T-helper 2 cell (primary cell): ENCODE measurements around the gene KANK2.
A peak's percentile ranks its signal among the peaks of the same experiment; 100 is the strongest.
"Not testable (repeated sequence)": the region's sequence is repeated elsewhere in the genome, so short reads cannot be mapped to it uniquely, and the experiment has no call there.

Source experiments
- DNase-seq, 5 experiments: peaks; one replicate each; pipeline versions ENCODE4 v3.0.0 to v3.0.0-alpha.2; 2012 to 2022

The KANK2 gene

GRCh38 chr19:11171144-11171543, 26.2 kb downstream of the KANK2 start:
- no peak for DNase-seq

DNA sequence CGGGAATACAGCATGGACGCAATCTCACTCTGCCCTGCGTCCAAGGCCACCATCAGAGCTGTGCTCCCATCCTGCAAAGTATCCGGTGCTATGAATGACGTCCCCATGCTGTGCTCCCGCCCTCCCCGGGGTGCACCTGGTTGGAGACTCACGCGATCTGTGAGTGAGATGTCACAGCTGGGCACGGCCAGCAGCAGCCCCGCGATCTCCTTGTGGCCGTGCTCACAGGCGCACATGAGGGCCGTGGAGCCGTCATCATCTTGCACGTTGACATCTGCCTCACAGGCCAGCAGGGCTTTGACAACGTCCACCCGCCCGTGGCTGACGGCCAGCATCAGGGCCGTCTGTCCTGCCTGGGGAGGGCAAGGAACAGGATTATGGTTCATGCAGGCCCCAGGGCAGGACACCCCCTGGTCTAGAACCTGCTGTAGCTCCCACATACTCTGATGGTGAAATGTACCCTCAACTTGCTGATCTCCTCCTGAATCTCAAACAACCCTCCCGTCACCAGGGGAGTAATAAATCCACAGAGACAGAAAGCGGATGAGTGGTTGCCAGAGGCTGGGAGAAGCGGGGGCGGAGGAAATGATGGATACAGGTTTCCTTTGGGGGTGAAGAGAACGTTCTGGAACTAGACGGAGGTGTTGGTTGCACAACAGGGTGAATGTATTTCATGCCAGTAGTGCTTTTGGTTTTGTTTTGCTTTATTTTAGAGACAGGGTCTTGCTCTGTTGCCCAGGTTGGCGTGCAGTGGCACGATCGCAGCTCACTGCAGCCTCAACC, 27.3 kb downstream of the KANK2 start:
- no peak for DNase-seq

DNA sequence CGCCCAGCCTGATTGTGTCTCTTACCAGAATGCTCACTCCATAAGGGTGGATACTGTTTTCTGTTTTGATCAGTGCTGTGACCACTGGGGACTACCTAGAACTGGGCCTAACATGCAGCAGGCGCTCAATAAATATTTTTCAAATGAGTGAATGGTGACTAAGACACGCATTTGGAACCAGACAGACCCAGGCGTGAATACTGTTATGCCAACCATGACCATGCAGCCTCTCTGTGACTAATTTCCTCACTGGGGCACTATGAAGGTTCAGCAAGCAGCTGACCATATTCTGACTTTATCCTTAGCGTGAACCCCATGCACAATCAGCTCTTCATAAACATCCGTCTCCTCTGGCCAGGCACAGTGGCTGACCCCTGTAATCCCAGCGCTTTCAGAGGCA, 28.8 kb downstream of the KANK2 start:
- DNase-seq, result no peak

GRCh38 chr19:11166281-11167142, 30.8 kb downstream of the KANK2 start:
- DNase-seq, result no peak

GRCh38 chr19:11165486-11166030, 31.8 kb downstream of the KANK2 start:
- DNase-seq, result no peak

GRCh38 chr19:11164879-11165406, 32.4 kb downstream of the KANK2 start:
- DNase-seq, result no peak

- no peak for DNase-seq
Observed at GRCh38 chr19:11164296-11164695, 33.0 kb downstream of the KANK2 start.

DNA sequence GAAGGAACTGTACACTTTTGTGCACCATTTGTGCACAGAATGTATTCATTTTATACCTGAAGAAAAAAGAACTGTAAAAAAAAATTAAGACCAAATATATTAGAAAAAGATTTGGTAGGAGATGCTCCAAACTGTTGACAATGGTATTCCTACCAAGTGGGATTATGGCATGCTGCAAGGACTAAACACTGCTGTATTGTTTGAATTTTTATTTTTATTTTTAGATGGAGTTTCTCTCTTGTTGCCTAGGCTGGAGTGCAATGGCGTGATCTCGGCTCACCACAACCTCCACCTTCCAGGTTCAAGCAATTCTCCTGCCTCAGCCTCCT, 36.9 kb downstream of the KANK2 start:
- not testable (repeated sequence) for DNase-seq

DNA sequence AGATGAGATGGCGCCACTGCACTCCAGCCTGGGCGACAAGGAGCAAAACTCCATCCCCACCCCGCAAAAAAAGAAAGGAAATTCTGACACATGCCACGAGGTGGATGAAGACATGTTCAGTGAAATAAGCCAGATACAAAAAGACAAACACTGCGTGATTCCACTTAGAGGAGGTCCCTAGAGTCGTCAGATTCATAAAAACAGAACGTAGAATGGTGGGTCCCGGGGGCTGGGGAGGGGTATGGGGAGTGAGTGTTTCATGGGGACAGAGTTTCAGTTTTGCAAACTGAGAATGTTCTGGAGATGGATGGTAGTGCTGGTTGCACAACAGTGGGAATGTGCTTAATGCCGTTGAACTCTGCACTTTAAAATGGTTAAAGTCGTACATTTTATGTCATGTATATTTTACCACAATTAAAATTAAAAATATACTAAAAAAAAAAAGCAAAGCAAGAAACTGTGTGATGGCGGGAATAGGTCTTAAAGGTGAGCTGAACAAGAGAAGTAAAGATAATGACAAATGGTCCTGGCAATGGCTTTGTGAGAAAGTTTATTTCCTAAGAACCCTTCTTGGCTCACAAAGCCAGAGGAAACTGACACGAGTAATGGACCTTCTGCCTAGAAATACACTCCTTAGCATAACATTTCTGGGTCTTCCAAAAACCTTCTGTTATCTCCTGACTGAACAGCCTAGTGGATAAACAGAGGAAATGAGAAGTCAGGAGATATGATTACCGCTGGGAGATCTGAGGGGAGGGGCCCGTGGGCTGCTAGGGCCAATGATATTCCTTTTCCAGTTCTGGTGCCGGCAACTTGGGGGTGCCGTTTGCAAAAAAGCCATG, 37.5 kb downstream of the KANK2 start:
- DNase-seq, result no peak

GRCh38 chr19:11155373-11156120, 41.8 kb downstream of the KANK2 start, which contains the start of gene SPC24:
TSS of gene SPC24 (minus strand) at chr19:11155782. CDS start at chr19:11155776, 6 bp downstream.
- peak; percentile 72 to 99 (median 86) for DNase-seq

DNA sequence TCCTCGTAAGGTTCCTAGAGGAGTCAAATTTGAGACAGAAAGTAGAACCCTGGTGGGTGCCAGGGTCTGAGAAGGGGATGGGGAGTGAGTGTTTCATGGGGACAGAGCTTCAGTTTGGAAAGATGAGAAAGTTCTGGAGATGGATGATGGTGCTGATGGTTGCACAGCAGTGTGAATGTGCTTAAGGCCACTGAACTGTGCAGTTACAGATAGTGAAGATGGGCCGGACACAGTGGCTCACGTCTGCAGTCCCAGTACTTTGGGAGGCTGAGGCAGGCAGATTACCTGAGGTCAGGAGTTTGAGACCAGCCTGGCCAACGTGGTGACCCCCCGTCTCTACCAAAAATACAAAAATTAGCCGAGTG, 42.7 kb downstream of the KANK2 start:
- no peak for DNase-seq

DNA sequence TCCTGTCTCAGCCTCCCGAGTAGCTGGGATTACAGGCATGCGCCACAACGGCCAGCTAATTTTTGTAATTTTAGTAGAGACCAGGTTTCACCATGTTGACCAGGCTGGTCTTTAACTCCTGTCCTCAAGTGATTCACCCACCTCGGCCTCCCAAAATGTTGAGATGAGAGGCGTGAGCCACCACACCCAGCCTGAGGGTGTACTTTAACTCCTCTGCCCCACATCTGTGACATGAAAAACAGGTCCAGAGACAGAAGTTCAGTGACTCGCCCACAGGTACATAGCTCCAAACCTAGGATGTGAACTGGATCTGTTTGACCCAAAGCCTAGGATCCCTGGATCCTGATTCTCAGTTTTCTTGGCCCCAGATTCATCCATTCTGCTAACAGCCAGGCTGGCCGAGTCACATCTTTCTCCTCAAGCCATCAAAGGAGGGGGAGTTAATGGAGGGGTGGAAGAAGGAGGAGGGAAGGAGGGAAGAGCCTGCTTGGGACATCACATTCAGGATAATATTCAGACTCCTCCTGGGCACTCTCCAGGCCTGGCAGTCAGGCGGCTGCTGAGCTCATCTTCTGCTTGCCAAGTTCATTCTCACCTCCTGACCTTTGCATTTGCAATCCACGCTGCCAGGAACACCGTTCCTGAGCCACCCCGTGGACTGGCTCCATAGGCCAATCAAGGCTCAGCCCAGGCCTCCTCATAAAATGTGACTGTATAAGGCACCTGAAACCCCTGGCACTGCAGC, 44.9 kb downstream of the KANK2 start:
- DNase-seq, result no peak

- no peak for DNase-seq
Observed at GRCh38 chr19:11151181-11151580, 46.2 kb downstream of the KANK2 start.

GRCh38 chr19:11148001-11148400, 49.3 kb downstream of the KANK2 start:
- DNase-seq, result no peak

GRCh38 chr19:11145536-11145924, 51.8 kb downstream of the KANK2 start:
- DNase-seq, result no peak

GRCh38 chr19:11142528-11143171, 54.7 kb downstream of the KANK2 start:
- no peak for DNase-seq

DNA sequence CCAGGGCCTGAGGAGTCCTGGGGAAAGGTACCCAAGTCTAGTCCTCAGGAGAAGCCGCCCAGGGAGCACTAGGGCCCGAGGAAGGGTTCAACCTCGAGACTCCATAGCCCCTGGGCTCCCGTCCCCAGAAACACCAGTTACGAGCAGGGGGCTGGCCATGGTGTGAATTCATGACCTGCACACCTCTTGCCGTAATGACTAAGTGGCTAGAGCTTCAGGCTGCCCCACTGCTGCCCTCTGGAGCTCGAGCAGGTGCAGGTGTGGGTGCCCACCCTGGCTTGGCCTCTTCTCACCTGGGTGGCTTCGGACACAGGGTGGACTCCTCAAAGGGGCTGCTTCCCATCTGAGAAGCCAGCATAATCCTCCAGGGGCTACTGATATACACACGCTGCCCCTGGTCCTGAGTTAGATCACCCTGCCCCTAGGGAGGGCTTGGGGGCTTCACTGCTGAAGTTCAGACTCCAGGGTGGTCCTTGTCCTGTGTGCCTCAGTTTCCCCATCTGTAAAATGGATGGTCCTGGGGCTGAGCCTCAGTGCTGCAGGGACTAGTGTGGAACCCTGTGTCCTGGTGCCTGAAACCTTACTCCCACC, 55.3 kb downstream of the KANK2 start:
- DNase-seq, result no peak

DNA sequence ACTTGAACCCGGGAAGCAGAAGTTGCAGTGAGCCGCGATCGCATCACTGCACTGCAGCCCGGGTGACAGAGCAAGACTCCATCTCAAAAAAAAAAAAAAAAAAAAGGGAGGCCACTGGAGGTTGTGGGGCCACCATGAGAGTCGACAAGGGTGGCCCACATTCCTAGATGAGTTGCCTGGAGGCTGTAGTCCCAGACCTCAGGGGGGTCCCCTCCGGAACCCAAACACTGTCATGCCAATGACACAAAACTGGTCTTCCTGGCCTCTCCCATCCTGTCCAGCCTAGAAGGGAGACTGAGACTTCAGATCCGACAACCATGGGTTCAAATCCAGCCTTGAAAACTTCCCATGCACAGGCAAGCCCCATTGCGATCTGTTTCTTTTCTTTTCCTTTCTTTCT, 56.4 kb downstream of the KANK2 start:
- no peak for DNase-seq

- not testable (repeated sequence) for DNase-seq
Observed at GRCh38 chr19:11140023-11140538, 57.3 kb downstream of the KANK2 start.
